HepG2 (cell line): Measurements from ENCODE around the gene NRP1. TPM values are rescaled to one million over a fixed set of nuclear protein-coding genes. Genes with fewer than 3 reads are reported as not detected.

Source experiments
- ATAC-seq: fragments of 200-7000 bp; cut with Tn5 transposase; 3 replicates; pipeline ENCODE4 v1.9.1; 2020; ENCODE audit warnings: mild to moderate bottlenecking, moderate library complexity
- BruUV-seq: library from RNA; stranded (reverse); fragments of 400-500 nt; replicated peaks from 2 replicates; lab custom pipeline; 2021; lab: Mats Ljungman, UMichigan
- CTCF ChIA-PET: fragments of 300-600 bp; formaldehyde crosslinking; extraction: SDS; loops from one replicate; lab custom pipeline; 2021; ENCODE audit warnings: low total read pairs, inconsistent platforms, low intra/inter-chr PET ratio; lab: Yijun Ruan, JAX
- POLR2A ChIA-PET: fragments of 350-600 bp; sonication (Branson Sonifier 250); formaldehyde crosslinking; loops from one replicate; lab custom pipeline; 2020; ENCODE audit warnings: antibody characterized with exemption, inconsistent platforms; lab: Yijun Ruan, JAX
- DNase-seq: peaks from one replicate; pipeline ENCODE4 v3.0.0-alpha.2; 2015; ENCODE audit warnings: low spot score
- FAIRE-seq: peaks from 3 replicates; lab custom pipeline; 2011; peaks lifted over from hg19 to GRCh38; lab: Jason Lieb, UNC
- H2AFZ ChIP-seq: one replicate; pipeline ENCODE4 v1.6.1; 2011; ENCODE audit warnings: low read length, inconsistent platforms
- H3K27ac ChIP-seq: fragments of 300-600 bp; 3 replicates; pipeline ENCODE4 v1.8.0; 2011; ENCODE audit warnings: mixed run types, mild to moderate bottlenecking, mixed read lengths, low read length, inconsistent platforms; ENCODE audit not compliant: insufficient read depth; ENCODE audit errors: extremely low read length
- H3K27me3 ChIP-seq, 2 experiments: fragments of 200-600 bp in 1 of 2; 2 replicates in 1 of 2; 3 replicates in 1 of 2; pipeline versions ENCODE4 v1.6.0 to v1.8.0; 2011; ENCODE audit warnings: low read length in 2 of 2, mild to moderate bottlenecking in 2 of 2, moderate library complexity in 2 of 2, inconsistent platforms in 1 of 2; ENCODE audit not compliant: insufficient read depth in 2 of 2, control insufficient read depth in 1 of 2
- H3K36me3 ChIP-seq, 2 experiments: fragments of 200-600 bp in 1 of 2; replicated peaks in 1 of 2; 2 replicates in 1 of 2; 3 replicates in 1 of 2; pipeline versions ENCODE4 v1.5.1 to v1.8.0; 2011; ENCODE audit warnings: low read length in 2 of 2, inconsistent platforms in 1 of 2; ENCODE audit not compliant: insufficient read depth in 2 of 2, control insufficient read depth in 1 of 2
- H3K4me1 ChIP-seq: 2 replicates; pipeline ENCODE4 v1.5.1; 2012; ENCODE audit warnings: low read length, inconsistent platforms; ENCODE audit not compliant: insufficient read depth
- H3K4me2 ChIP-seq: 2 replicates; pipeline ENCODE4 v1.6.0; 2011; ENCODE audit warnings: low read depth, low read length, inconsistent platforms
- H3K4me3 ChIP-seq, 3 experiments: fragments of 200-600 bp in 1 of 3; sonication (generic), shearing (Covaris generic) in 1 of 3; replicated peaks in 1 of 3; 2 replicates each; pipeline ENCODE4 v1.5.1; 2011 to 2016; ENCODE audit warnings: low read length in 3 of 3, inconsistent platforms in 2 of 3, low read depth in 2 of 3, mild to moderate bottlenecking in 2 of 3, control low read depth in 1 of 3, mixed read lengths in 1 of 3; ENCODE audit not compliant: insufficient read depth in 1 of 3
- H3K79me2 ChIP-seq: one replicate; pipeline ENCODE4 v1.6.1; 2011; ENCODE audit warnings: low read length, inconsistent platforms; ENCODE audit not compliant: insufficient read depth
- H3K9ac ChIP-seq: 2 replicates; pipeline ENCODE4 v1.6.0; 2011; ENCODE audit warnings: mild to moderate bottlenecking, low read depth, low read length, inconsistent platforms; ENCODE audit not compliant: insufficient read depth
- H3K9me3 ChIP-seq: 2 replicates; pipeline ENCODE4 v1.5.1; 2012; ENCODE audit warnings: mild to moderate bottlenecking, low read length
- H4K20me1 ChIP-seq: 2 replicates; pipeline ENCODE4 v1.6.0; 2011; ENCODE audit warnings: inconsistent platforms, mild to moderate bottlenecking, low read length, moderate library complexity; ENCODE audit not compliant: insufficient read depth
- ADNP ChIP-seq: sonication (generic); formaldehyde crosslinking; IDR thresholded peaks from 2 replicates; pipeline ENCODE4 v1.4.0; 2020; ENCODE audit warnings: missing genetic modification reagents
- CBFB ChIP-seq: sonication (generic); formaldehyde crosslinking; IDR thresholded peaks from 2 replicates; pipeline ENCODE4 v1.4.0; 2020; ENCODE audit warnings: missing genetic modification reagents
- DR1 ChIP-seq: sonication (generic); formaldehyde crosslinking; IDR thresholded peaks from 2 replicates; pipeline ENCODE4 v1.8.0; 2021; ENCODE audit warnings: mild to moderate bottlenecking, missing genetic modification reagents, inconsistent platforms
- GLI4 ChIP-seq: sonication (generic); formaldehyde crosslinking; IDR thresholded peaks from 2 replicates; pipeline ENCODE4 v1.5.1; 2020; ENCODE audit warnings: missing genetic modification reagents, mild to moderate bottlenecking, moderate library complexity, borderline replicate concordance
- JARID2 ChIP-seq: sonication (generic); formaldehyde crosslinking; IDR thresholded peaks from 2 replicates; pipeline ENCODE4 v1.8.1; 2023; ENCODE audit warnings: missing genetic modification reagents, inconsistent platforms; ENCODE audit not compliant: insufficient replicate concordance
- KLF11 ChIP-seq: IDR thresholded peaks from 2 replicates; pipeline ENCODE4 v1.6.1; 2016; ENCODE audit warnings: missing compliant biosample characterization
- MEIS2 ChIP-seq: sonication (generic); formaldehyde crosslinking; IDR thresholded peaks from 2 replicates; pipeline ENCODE4 v1.9.0; 2021; ENCODE audit warnings: mild to moderate bottlenecking, missing genetic modification reagents
- MXD4 ChIP-seq: IDR thresholded peaks from 2 replicates; pipeline ENCODE4 v1.6.1; 2016; ENCODE audit warnings: mild to moderate bottlenecking, missing biosample characterization, missing genetic modification reagents
- NCOA5 ChIP-seq: sonication (generic); formaldehyde crosslinking; IDR thresholded peaks from 2 replicates; pipeline ENCODE4 v1.4.0; 2020; ENCODE audit warnings: missing genetic modification reagents
- SP140L ChIP-seq: sonication (generic); formaldehyde crosslinking; IDR thresholded peaks from 2 replicates; pipeline ENCODE4 v1.4.0; 2020; ENCODE audit warnings: missing genetic modification reagents, borderline replicate concordance
- ZFY ChIP-seq: sonication (generic); formaldehyde crosslinking; IDR thresholded peaks from 2 replicates; pipeline ENCODE4 v1.4.0; 2020; ENCODE audit warnings: missing genetic modification reagents
- ZNF124 ChIP-seq: sonication (generic); formaldehyde crosslinking; IDR thresholded peaks from 2 replicates; pipeline ENCODE4 v1.4.0; 2020; ENCODE audit warnings: missing genetic modification reagents
- ZNF234 ChIP-seq: sonication (generic); formaldehyde crosslinking; conservative IDR thresholded peaks from 2 replicates; pipeline ENCODE4 v1.5.1; 2020; ENCODE audit warnings: mild to moderate bottlenecking, missing genetic modification reagents
- ZNF446 ChIP-seq: sonication (generic); formaldehyde crosslinking; IDR thresholded peaks from 2 replicates; pipeline ENCODE4 v1.5.0; 2020; ENCODE audit warnings: mild to moderate bottlenecking, missing genetic modification reagents
- ZNF615 ChIP-seq: sonication (generic); formaldehyde crosslinking; IDR thresholded peaks from 2 replicates; pipeline ENCODE4 v1.5.0; 2020; ENCODE audit warnings: mild to moderate bottlenecking, missing genetic modification reagents, borderline replicate concordance
- ZSCAN29 ChIP-seq: sonication (generic); formaldehyde crosslinking; conservative IDR thresholded peaks from 2 replicates; pipeline ENCODE4 v1.4.0; 2020; ENCODE audit warnings: mild to moderate bottlenecking, missing genetic modification reagents
- WGBS: methylation state at CpG from one replicate; pipeline ENCODE4 v1.1.6; 2017; ENCODE audit warnings: low lambda C conversion rate; 5-methylcytosine and 5-hydroxymethylcytosine counted together
- in situ Hi-C: cut with HindIII; loops from 2 replicates; pipeline ENCODE4 v1.10.0; 2017; ENCODE audit warnings: low pct_unique_long_range_greater_than_20kb; ENCODE audit not compliant: extremely low pct_ligation_motif_present
- intact Hi-C: fragments of 100-400 bp; cut with micrococcal nuclease; formaldehyde crosslinking; loops from one replicate; pipeline ENCODE4 v1.10.0; 2022; ENCODE audit not compliant: unreplicated experiment
- polyA plus RNA-seq, 8 experiments: library from polyadenylated mRNA; depleted of rRNA in 3 of 8; stranded (reverse) in 7 of 8; unstranded in 1 of 8; fragments of >200 nt; fragmentation: Illumina TruSeq in 4 of 8; extraction: Trizol in 4 of 8; gene quantifications; 2 replicates each; pipeline versions ENCODE4 v1.2.1 to v1.2.3, GENCODE V29; 2011 to 2016; ENCODE audit warnings: low read depth in 4 of 8, missing spikeins in 1 of 8, mixed read lengths in 1 of 8; ENCODE audit not compliant: insufficient read depth in 1 of 8
- total RNA-seq, 5 experiments: library from RNA; depleted of rRNA; stranded (reverse); fragments of >200 nt; fragmentation: Illumina TruSeq; extraction: Trizol; gene quantifications; 2 replicates each; pipeline ENCODE4 v1.2.3, GENCODE V29; 2016; ENCODE audit warnings: low read depth in 1 of 5
- TF ChIP-seq, protein P1 (sequence below): sonication (generic); formaldehyde crosslinking; IDR thresholded peaks from 2 replicates; pipeline ENCODE4 v1.4.0; 2020; ENCODE audit warnings: missing genetic modification reagents, borderline replicate concordance
- TF ChIP-seq, protein P2 (sequence below): sonication (generic); formaldehyde crosslinking; IDR thresholded peaks from 2 replicates; pipeline ENCODE4 v1.8.0; 2022; ENCODE audit warnings: missing genetic modification reagents, mild to moderate bottlenecking, inconsistent platforms, borderline replicate concordance

Gene NRP1
- total and polyA plus RNA-seq, 2 of the 13 experiments (the other 11 are each of a cell fraction or from before 2014, with no cell fraction given) = 5.3 to 5.8 TPM

DNA sequence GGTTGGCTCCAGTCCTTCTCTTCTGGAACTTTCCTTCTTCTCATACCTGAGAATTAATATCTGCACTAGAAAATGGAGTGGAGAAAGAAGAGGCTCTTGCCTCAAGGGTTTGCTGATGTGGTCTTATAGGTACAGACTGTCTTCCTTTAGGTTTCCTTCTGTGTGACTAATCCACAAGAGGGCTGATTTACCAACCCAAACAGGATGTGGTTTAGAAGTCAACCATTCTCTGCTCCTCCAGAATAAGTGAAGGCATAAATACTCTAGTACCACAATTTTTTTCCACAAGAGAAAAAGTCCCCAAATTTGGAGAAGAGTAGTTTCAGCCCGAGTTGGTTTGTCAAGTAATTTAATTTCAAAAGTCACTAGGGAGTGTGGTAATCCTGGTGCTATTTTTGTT lies 85.8 kb downstream of the NRP1 start:
- FAIRE-seq (no peak), DNase-seq (no peak), ATAC-seq (no peak)
- peaks cover 15% of the 10 kb centered on the region for H3K4me1 ChIP-seq
- no peaks in the 10 kb centered on the region for H3K9me3 ChIP-seq
- ChIA-PET POLR2A (no interaction called here), CTCF (no interaction called here)
- H3K9ac ChIP-seq = no peak overlapping the region
- H3K4me3 ChIP-seq = no peak overlapping the region
- TF ChIP-seq CBFB (CRISPR knock-in tag) = no peak
- no peak for TF ChIP-seq ADNP (CRISPR knock-in tag)
- TF ChIP-seq ZNF124 (CRISPR knock-in tag) = no peak
- no peak for TF ChIP-seq ZFY (CRISPR knock-in tag)
- no peak for TF ChIP-seq JARID2
- TF ChIP-seq ZSCAN29 (CRISPR knock-in tag) = no peak
- TF ChIP-seq, protein P1, sequence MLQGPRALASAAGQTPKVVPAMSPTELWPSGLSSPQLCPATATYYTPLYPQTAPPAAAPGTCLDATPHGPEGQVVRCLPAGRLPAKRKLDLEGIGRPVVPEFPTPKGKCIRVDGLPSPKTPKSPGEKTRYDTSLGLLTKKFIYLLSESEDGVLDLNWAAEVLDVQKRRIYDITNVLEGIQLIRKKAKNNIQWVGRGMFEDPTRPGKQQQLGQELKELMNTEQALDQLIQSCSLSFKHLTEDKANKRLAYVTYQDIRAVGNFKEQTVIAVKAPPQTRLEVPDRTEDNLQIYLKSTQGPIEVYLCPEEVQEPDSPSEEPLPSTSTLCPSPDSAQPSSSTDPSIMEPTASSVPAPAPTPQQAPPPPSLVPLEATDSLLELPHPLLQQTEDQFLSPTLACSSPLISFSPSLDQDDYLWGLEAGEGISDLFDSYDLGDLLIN (CRISPR knock-in tag) = no peak
- TF ChIP-seq ZNF615 (CRISPR knock-in tag) = no peak
- no peak for TF ChIP-seq MXD4 (CRISPR knock-in tag)
- no peak for TF ChIP-seq DR1
- TF ChIP-seq, protein P2, sequence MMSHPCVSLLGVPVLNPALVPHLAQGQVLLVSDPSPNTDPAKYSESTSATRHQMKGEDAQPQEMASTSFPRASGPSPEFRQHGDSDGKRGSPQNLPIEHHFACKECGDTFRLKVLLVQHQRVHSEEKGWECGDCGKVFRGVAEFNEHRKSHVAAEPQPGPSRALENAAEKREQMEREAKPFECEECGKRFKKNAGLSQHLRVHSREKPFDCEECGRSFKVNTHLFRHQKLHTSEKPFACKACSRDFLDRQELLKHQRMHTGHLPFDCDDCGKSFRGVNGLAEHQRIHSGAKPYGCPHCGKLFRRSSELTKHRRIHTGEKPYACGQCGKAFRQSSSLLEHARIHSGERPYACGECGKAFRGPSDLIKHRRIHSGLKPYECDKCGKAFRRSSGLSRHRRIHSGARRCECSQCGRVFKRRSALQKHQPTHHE (CRISPR knock-in tag) = no peak
- TF ChIP-seq ZNF234 (CRISPR knock-in tag) = no peak
- TF ChIP-seq MEIS2 (CRISPR knock-in tag) = no peak
- no peak for TF ChIP-seq GLI4 (CRISPR knock-in tag)
- TF ChIP-seq KLF11 (CRISPR knock-in tag) = no peak
- no peak for TF ChIP-seq SP140L (CRISPR knock-in tag)
- TF ChIP-seq NCOA5 = no peak
- TF ChIP-seq ZNF446 = no peak
- intact Hi-C loops = no loop called here
- H3K36me3 ChIP-seq = no peaks in the 10 kb centered on the region; a peak in 1 of 5 replicates
- in situ Hi-C loops = no loop called here
- H3K4me2 ChIP-seq = no peak overlapping the region
- no TSS peak for BruUV-seq
- 83% methylated on average over 1 of the region's 1 CpG for WGBS
- no peak overlapping the region for H3K27ac ChIP-seq
- no peaks in the 10 kb centered on the region for H3K79me2 ChIP-seq
- H4K20me1 ChIP-seq = no peaks in the 10 kb centered on the region
- H2AFZ ChIP-seq = no peak overlapping the region
- no peaks in the 10 kb centered on the region for H3K27me3 ChIP-seq
